Activated naive CD8-positive, alpha-beta T cell (primary cell): ENCODE measurements around the gene GTF2H3.

Experiments used
- H3K27ac Mint-ChIP-seq: one replicate; pipeline ENCODE4 v1.8.0; 2021; ENCODE audit warnings: mixed read lengths
- H3K27me3 Mint-ChIP-seq: one replicate; pipeline ENCODE4 v1.8.0; 2021; ENCODE audit warnings: mixed read lengths
- H3K36me3 Mint-ChIP-seq: one replicate; pipeline ENCODE4 v1.8.0; 2021; ENCODE audit warnings: mixed read lengths
- H3K4me1 Mint-ChIP-seq: one replicate; pipeline ENCODE4 v1.8.0; 2021; ENCODE audit warnings: low read depth, mixed read lengths
- H3K4me3 Mint-ChIP-seq: one replicate; pipeline ENCODE4 v1.8.0; 2021; ENCODE audit warnings: mild to moderate bottlenecking, mixed read lengths
- H3K9me3 Mint-ChIP-seq: one replicate; pipeline ENCODE4 v1.8.0; 2021; ENCODE audit warnings: low read depth, mixed read lengths

GTF2H3 gene

DNA sequence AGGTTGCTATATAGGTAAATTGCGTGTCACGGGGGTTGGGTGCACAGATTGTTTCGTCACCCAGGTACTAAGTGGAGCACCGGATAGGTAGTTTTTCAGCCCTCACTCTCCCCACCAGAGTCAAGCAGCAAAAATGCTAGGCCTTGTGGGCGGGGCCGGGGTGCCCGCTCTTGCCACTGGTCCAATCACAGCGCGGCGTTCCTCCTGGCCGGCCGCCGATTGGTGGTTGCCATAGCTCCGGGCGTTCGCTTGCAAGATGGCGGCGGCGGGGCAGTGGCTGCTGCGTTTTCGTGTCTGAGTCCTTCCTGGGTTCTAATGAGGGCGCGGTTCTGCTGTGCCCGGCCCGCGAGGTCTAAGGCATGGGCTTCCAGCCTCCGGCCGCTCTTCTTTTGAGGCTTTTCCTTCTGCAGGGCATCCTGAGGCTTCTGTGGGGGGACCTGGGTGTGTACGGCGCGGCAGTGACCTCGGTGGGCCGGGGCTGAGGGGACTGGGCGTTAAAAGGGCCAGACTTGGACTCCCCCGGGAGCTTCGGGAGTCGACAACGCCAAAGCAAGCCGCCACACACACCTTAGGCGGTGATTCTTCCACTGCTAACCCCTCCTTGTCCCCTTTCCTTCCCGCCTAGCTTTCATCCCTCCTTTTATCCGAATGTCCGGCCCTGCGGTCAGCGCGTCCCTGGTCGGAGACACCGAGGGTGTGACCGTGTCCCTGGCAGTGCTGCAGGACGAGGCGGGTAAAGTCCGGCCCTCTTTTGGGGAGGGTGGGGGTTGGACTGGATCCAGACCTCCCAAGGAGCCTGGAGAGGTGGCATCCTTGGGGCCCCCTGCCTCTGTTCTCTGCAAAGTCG is 37.5 kb downstream of the GTF2H3 start, which contains the start of gene TCTN2:
Gene TCTN2 (plus strand): TSS at position 232 of the 847 bp plus-strand sequence. CDS start 128 bp downstream, at position 360.
- H3K4me1 Mint-ChIP-seq: peaks cover 18% of the 10 kb centered on the region
- no peaks in the 10 kb centered on the region for H3K27me3 Mint-ChIP-seq
- H3K27ac Mint-ChIP-seq: peak within 1 kb of the TSS; percentile 50
- no peaks in the 10 kb centered on the region for H3K9me3 Mint-ChIP-seq
- no peaks in the 10 kb centered on the region for H3K36me3 Mint-ChIP-seq
- peak within 1 kb of the TSS; percentile 90 for H3K4me3 Mint-ChIP-seq

DNA sequence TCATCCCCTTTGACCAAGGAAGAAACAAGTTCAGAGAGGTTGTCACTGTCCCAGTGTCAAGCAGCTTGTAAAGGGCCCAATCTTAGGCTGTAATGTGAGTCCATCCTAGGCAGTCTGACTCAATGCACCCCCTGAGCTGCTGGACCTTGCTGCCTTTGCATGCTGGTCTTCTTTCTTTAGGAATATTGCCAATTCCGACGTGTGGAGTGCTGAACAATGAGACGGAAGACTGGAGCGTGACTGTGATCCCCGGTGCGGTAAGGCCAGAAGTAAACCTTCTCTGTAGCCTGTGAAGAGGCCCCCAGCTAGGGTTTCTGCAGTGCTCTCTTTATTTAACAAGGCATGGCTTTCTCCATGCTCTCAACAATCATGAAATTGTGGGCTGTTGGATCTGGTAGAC is 38.2 kb downstream of the GTF2H3 start:
- H3K4me1 Mint-ChIP-seq: peaks cover 18% of the 10 kb centered on the region
- H3K27me3 Mint-ChIP-seq: no peaks in the 10 kb centered on the region
- no peaks in the 10 kb centered on the region for H3K9me3 Mint-ChIP-seq
- no peaks in the 10 kb centered on the region for H3K36me3 Mint-ChIP-seq
- peak overlapping the region; percentile 22 for H3K27ac Mint-ChIP-seq
- peak overlapping the region; percentile 90 for H3K4me3 Mint-ChIP-seq

GRCh38 chr12:123675436-123675835 is 41.8 kb downstream of the GTF2H3 start:
- H3K4me3 Mint-ChIP-seq: no peak overlapping the region
- H3K4me1 Mint-ChIP-seq: peaks cover 18% of the 10 kb centered on the region
- H3K27me3 Mint-ChIP-seq: no peaks in the 10 kb centered on the region
- no peaks in the 10 kb centered on the region for H3K9me3 Mint-ChIP-seq
- H3K36me3 Mint-ChIP-seq: peaks cover 3% of the 10 kb centered on the region
- H3K27ac Mint-ChIP-seq: no peak overlapping the region

GRCh38 chr12:123676616-123677320 is 43.1 kb downstream of the GTF2H3 start:
- Mint-ChIP-seq H3K36me3 (peaks cover 5% of the 10 kb centered on the region), H3K27ac (no peak overlapping the region), H3K4me3 (no peak overlapping the region), H3K9me3 (no peaks in the 10 kb centered on the region), H3K4me1 (peaks cover 11% of the 10 kb centered on the region), H3K27me3 (no peaks in the 10 kb centered on the region)

DNA sequence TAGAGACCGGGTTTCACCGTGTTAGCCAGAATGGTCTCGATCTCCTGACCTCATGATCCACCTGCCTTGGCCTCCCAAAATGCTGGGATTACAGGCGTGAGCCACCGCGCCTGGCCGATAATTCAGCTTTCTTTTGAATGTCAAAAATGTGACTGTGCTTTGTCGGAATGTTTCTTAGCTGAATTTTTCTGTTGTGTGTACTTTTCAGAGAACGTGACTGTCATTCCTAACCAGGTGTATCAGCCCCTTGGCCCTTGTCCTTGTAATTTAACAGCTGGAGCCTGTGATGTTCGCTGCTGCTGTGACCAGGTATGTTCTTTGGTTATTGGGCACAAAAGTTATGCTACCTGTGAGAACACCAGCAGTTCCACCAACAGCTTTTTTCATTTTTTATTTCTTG is 45.4 kb downstream of the GTF2H3 start:
- peaks cover 5% of the 10 kb centered on the region for H3K36me3 Mint-ChIP-seq
- no peak overlapping the region for H3K27ac Mint-ChIP-seq
- H3K4me3 Mint-ChIP-seq: no peak overlapping the region
- H3K4me1 Mint-ChIP-seq: no peaks in the 10 kb centered on the region
- H3K9me3 Mint-ChIP-seq: no peaks in the 10 kb centered on the region
- H3K27me3 Mint-ChIP-seq: no peaks in the 10 kb centered on the region

GRCh38 chr12:123681605-123682004 is 48.0 kb downstream of the GTF2H3 start:
- H3K4me1 Mint-ChIP-seq: no peaks in the 10 kb centered on the region
- H3K4me3 Mint-ChIP-seq: no peak overlapping the region
- no peaks in the 10 kb centered on the region for H3K27me3 Mint-ChIP-seq
- peaks cover 5% of the 10 kb centered on the region for H3K36me3 Mint-ChIP-seq
- H3K27ac Mint-ChIP-seq: no peak overlapping the region
- no peaks in the 10 kb centered on the region for H3K9me3 Mint-ChIP-seq

- Mint-ChIP-seq H3K36me3 (peaks cover 7% of the 10 kb centered on the region), H3K4me3 (no peak overlapping the region), H3K9me3 (no peaks in the 10 kb centered on the region), H3K27ac (no peak overlapping the region), H3K27me3 (no peaks in the 10 kb centered on the region), H3K4me1 (no peaks in the 10 kb centered on the region)
These were observed 50.3 kb downstream of the GTF2H3 start for GRCh38 chr12:123683964-123684363.

DNA sequence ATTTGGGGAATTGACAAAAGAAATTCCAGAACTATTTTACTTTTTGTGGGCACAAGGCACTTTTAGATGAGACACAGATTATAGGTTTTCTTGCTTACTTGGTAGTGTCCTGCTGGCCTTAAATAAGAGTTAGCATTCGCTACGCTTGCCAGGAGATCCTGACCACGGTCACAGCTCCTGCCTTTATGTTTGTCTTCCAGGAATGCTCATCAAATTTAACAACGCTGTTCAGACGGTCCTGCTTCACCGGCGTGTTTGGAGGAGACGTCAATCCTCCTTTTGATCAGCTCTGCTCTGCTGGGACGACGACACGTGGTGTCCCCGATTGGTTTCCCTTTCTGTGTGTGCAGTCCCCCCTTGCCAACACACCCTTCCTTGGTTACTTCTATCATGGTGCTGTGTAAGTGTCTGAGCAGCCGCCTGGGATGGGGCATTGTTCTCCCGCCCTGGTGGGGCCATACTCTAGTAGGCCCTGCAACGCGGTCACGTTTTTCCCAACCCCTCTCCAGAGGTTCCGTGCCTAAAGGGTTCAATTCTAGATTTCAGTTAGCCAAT is 53.1 kb downstream of the GTF2H3 start:
- H3K9me3 Mint-ChIP-seq: no peaks in the 10 kb centered on the region
- H3K4me3 Mint-ChIP-seq: no peak overlapping the region
- no peaks in the 10 kb centered on the region for H3K4me1 Mint-ChIP-seq
- no peaks in the 10 kb centered on the region for H3K27me3 Mint-ChIP-seq
- peaks cover 10% of the 10 kb centered on the region for H3K36me3 Mint-ChIP-seq
- no peak overlapping the region for H3K27ac Mint-ChIP-seq

- no peak overlapping the region for H3K4me3 Mint-ChIP-seq
- no peak overlapping the region for H3K27ac Mint-ChIP-seq
- H3K9me3 Mint-ChIP-seq: no peaks in the 10 kb centered on the region
- H3K4me1 Mint-ChIP-seq: no peaks in the 10 kb centered on the region
- H3K27me3 Mint-ChIP-seq: no peaks in the 10 kb centered on the region
- H3K36me3 Mint-ChIP-seq: peaks cover 10% of the 10 kb centered on the region
These were observed 56.7 kb downstream of the GTF2H3 start for GRCh38 chr12:123690191-123690840.

GRCh38 chr12:123696207-123696606 is 62.6 kb downstream of the GTF2H3 start:
- Mint-ChIP-seq H3K9me3 (no peaks in the 10 kb centered on the region), H3K4me3 (no peak overlapping the region), H3K27ac (no peak overlapping the region), H3K27me3 (no peaks in the 10 kb centered on the region), H3K36me3 (peaks cover 10% of the 10 kb centered on the region), H3K4me1 (no peaks in the 10 kb centered on the region)

DNA sequence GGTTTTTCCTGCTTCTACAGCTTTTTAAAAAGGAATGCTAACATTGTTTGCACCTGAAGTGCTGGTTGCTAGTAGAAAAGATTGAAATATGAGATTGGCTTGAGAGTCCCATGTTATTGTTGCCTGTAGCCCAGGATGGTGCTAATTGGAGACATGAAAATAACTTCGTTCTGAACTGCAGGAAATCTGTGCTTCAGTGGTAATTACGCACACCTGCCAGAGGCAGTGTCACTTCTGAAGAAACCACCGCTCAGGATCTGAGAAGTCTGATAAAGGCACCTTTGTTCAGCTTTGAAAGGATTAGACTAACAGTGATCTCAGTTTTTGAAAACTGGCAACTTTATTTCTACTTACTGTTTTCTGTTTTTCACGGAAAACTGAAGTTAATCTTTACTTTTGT is 63.0 kb downstream of the GTF2H3 start:
- no peak overlapping the region for H3K27ac Mint-ChIP-seq
- no peaks in the 10 kb centered on the region for H3K27me3 Mint-ChIP-seq
- no peaks in the 10 kb centered on the region for H3K4me1 Mint-ChIP-seq
- no peak overlapping the region for H3K4me3 Mint-ChIP-seq
- no peaks in the 10 kb centered on the region for H3K9me3 Mint-ChIP-seq
- peaks cover 8% of the 10 kb centered on the region for H3K36me3 Mint-ChIP-seq

DNA sequence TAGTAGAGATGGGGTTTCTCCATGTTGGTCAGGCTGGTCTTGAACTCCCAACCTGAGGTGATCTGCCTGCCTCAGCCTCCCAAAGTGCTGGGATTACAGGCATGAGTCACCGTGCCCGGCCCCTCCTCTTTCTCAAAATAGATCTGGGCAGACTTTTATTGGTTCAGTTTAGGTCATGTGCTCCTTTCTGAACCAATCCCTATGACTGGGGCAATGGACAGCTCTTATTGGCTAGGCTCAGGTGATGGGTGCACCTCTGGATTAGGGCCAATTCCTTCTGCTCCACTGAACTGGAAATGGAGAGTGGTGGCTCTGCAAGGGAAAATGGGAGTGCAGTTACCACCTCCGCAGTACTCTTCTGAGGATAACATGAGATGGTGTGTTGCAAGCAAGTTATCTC is 72.3 kb downstream of the GTF2H3 start:
- Mint-ChIP-seq H3K36me3 (peaks cover 6% of the 10 kb centered on the region), H3K4me1 (peaks cover 2% of the 10 kb centered on the region), H3K27me3 (no peaks in the 10 kb centered on the region), H3K4me3 (no peak overlapping the region), H3K9me3 (no peaks in the 10 kb centered on the region), H3K27ac (no peak overlapping the region)

GRCh38 chr12:123707466-123707865 is 73.8 kb downstream of the GTF2H3 start:
- Mint-ChIP-seq H3K4me3 (no peak overlapping the region), H3K36me3 (peaks cover 3% of the 10 kb centered on the region), H3K9me3 (no peaks in the 10 kb centered on the region), H3K27me3 (no peaks in the 10 kb centered on the region), H3K27ac (no peak overlapping the region), H3K4me1 (peaks cover 7% of the 10 kb centered on the region)
